HUES48 (cell line): Measurements from ENCODE around the gene C16orf96.
"Not testable (repeated sequence)": the region's sequence is repeated elsewhere in the genome, so short reads cannot be mapped to it uniquely, and the experiment has no call there.

Experiments used
- H3K27ac ChIP-seq: one replicate; pipeline ENCODE4 v1.7.0; 2013; ENCODE audit warnings: low read depth, low read length, inconsistent platforms
- H3K27me3 ChIP-seq: 2 replicates; pipeline ENCODE4 v1.6.1; 2013; ENCODE audit warnings: mild to moderate bottlenecking, low read length; ENCODE audit not compliant: control insufficient read depth, insufficient read depth
- H3K36me3 ChIP-seq: 2 replicates; pipeline ENCODE4 v1.6.1; 2013; ENCODE audit warnings: low read length; ENCODE audit not compliant: control insufficient read depth, insufficient read depth
- H3K4me1 ChIP-seq: 2 replicates; pipeline ENCODE4 v1.6.1; 2013; ENCODE audit warnings: mild to moderate bottlenecking, low read length; ENCODE audit not compliant: control insufficient read depth, insufficient read depth
- H3K4me3 ChIP-seq: 2 replicates; pipeline ENCODE4 v1.5.1; 2013; ENCODE audit warnings: mild to moderate bottlenecking, low read depth, low read length
- H3K9ac ChIP-seq: 2 replicates; pipeline ENCODE4 v1.6.1; 2013; ENCODE audit warnings: mild to moderate bottlenecking, low read depth, low read length, moderate library complexity
- H3K9me3 ChIP-seq: 2 replicates; pipeline ENCODE4 v1.6.1; 2013; ENCODE audit warnings: low read length; ENCODE audit not compliant: control insufficient read depth, insufficient read depth

C16orf96 gene

DNA sequence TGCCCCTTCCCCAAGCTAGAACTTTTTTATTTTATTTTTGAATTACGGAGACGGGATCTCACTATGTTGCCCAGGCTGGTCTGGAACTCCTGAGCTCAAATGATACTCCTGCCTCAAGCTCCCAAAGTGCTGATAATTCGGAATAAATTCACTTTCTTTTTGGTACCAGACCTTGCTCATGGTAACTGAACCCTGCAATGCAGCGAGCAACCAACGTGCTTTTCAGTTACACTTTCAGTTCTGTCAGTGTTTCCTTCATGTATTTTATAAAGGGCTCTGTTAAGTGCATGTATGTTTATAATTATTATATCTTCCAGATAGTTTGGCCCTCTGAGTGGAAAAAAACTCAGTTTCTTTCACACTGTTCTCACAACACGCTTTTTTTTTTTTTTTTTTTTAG lies 13.9 kb downstream of the C16orf96 start:
- H3K9ac ChIP-seq: peak overlapping the region; percentile 45
- peak overlapping the region; percentile 72 for H3K27ac ChIP-seq
- peaks cover 25% of the 10 kb centered on the region for H3K4me1 ChIP-seq
- H3K27me3 ChIP-seq: no peaks in the 10 kb centered on the region
- H3K4me3 ChIP-seq: peak overlapping the region; percentile 9; the same call in 1 of the 2 replicates
- no peaks in the 10 kb centered on the region for H3K9me3 ChIP-seq
- no peaks in the 10 kb centered on the region for H3K36me3 ChIP-seq

DNA sequence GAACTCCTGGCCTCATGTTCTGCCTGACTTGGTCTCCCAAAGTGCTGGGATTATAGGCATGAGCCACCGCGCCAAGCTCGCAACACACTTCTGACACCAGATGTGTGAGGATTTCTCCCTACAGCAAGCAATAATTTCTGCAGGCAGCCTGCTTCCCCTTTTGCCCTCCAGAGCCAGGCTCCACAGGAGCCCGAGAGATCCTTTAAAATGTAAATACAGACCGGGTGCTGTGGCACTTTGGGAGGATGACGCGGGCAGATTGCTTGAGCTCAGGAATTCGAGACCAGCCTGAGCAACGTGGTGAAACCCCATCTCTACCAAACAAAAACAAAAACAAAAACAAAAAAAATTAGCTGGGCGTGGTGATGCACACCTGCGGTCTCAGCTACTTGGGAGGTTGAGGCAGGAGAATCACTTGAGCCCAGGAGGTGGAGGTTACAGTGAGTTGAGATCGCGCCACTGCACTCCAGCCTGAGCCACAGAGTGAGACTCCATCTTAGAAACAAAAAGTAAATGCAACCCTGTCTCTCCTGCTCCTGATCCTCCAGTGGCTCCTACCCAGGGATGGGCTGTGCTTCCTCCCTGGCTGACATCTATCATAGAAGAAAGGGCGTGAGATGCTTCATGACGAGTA lies 14.7 kb downstream of the C16orf96 start:
- Histone ChIP-seq H3K9me3 (no peaks in the 10 kb centered on the region), H3K4me3 (peak overlapping the region; percentile 9; the same call in 1 of the 2 replicates), H3K9ac (peak overlapping the region; percentile 45), H3K27ac (peak overlapping the region; percentile 72), H3K27me3 (no peaks in the 10 kb centered on the region), H3K36me3 (no peaks in the 10 kb centered on the region), H3K4me1 (peaks cover 25% of the 10 kb centered on the region)

DNA sequence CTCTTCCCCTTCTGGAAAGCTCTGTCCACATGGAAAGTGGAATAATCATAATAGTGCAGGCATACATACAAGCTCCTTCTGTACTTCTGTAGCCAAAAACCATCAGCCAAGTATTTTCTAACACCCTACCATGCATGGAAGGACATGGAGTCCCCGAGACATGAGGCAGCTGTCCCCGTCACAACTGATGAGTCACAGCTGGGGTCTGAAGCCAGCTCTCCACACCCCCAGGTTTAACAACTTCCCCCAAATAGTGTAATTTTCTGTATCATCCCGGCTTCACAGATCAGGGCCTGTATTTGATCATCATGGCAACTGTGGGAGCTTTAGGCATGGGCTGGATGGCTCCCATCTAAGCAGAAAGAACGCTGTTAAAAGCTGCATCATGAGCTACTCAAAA lies 16.6 kb downstream of the C16orf96 start:
- Histone ChIP-seq H3K4me1 (peaks cover 25% of the 10 kb centered on the region), H3K9me3 (no peaks in the 10 kb centered on the region), H3K9ac (no peak overlapping the region), H3K27ac (no peak overlapping the region), H3K36me3 (no peaks in the 10 kb centered on the region), H3K27me3 (no peaks in the 10 kb centered on the region), H3K4me3 (no peak overlapping the region)

DNA sequence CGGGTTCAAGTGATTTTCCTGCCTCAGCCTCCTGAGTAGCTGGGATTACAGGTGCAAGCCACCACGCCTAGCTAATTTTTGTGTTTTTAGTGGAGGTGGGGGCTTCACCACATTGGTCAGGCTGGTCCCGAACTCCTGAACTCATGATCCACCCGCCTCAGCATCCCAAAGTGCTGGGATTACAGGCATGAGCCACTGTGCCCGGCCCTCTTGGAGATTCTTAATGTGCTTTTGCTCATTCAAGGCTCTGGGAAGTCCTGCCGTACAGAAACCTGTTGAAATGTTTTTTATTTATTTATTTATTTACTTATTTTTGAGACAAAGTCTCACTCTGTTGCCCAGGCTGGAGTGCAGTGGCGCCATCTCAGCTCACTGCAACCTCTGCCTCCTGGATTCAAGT lies 17.8 kb downstream of the C16orf96 start:
- H3K36me3 ChIP-seq, H3K27ac ChIP-seq, H3K9me3 ChIP-seq, H3K4me3 ChIP-seq, H3K27me3 ChIP-seq, H3K9ac ChIP-seq: not testable (repeated sequence)
- peaks cover 21% of the 10 kb centered on the region for H3K4me1 ChIP-seq

DNA sequence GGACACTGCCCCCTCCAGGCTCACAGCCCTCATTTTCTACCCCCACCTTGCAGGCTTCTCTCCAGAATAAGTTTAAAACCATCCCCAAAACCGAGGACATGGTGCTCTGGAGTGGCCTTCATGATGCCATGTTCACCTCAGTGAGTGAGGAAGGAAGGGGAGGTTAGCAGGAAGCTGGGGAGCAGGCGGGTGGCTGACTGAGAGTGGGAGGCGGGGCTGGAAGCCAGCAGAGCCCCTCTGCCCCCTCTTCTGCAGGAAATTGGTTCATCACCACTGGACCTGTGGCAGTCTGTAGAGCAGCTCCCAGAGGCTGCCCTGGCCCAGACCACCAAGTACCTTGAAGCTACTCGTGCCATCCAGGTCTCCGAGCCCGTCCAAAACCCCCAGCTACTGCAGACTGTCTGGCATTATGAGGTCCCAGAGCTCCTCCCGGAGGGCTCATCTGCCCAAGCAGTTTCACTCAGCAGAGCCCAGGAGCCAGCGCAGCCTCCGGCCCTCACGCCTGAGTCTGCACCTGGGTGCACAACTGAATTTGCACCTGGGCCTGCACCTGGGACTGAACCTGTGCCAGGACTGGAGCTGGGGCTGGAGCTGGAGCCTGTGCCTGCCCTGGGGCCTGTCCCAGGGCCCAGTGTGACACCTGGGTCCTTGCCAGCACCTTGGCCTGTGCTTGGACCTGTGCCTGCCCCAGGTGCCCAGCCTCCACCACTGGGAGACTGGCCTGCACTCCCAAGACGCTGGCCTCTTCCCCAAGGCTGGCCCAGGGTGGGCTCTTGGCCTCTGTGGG lies 19.0 kb downstream of the C16orf96 start:
- Histone ChIP-seq H3K4me3 (no peak overlapping the region), H3K9me3 (no peaks in the 10 kb centered on the region), H3K27ac (no peak overlapping the region), H3K27me3 (no peaks in the 10 kb centered on the region), H3K9ac (no peak overlapping the region), H3K4me1 (peaks cover 12% of the 10 kb centered on the region), H3K36me3 (no peaks in the 10 kb centered on the region)

DNA sequence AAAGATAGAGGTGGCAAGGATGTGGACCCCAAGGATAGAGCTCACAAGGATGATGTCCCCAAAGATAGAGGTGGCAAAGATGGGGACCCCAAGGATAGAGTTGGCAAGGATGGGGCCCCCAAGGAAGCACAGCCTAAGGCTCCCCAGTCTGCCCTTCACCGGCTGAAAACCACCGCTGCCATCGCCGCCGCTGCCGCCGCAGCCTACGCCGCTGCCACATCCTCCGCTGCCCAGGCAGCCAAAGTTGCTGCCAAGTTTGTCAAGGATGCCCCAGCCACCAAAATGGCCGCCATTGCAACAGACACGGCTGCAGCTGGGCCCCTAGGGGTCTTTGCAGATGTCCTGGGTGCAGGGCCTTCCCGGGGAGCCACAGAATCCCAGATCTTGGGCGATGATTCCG lies 19.9 kb downstream of the C16orf96 start:
- no peaks in the 10 kb centered on the region for H3K27me3 ChIP-seq
- no peak overlapping the region for H3K4me3 ChIP-seq
- no peaks in the 10 kb centered on the region for H3K36me3 ChIP-seq
- H3K4me1 ChIP-seq: peaks cover 5% of the 10 kb centered on the region
- no peak overlapping the region for H3K27ac ChIP-seq
- no peaks in the 10 kb centered on the region for H3K9me3 ChIP-seq
- H3K9ac ChIP-seq: no peak overlapping the region

DNA sequence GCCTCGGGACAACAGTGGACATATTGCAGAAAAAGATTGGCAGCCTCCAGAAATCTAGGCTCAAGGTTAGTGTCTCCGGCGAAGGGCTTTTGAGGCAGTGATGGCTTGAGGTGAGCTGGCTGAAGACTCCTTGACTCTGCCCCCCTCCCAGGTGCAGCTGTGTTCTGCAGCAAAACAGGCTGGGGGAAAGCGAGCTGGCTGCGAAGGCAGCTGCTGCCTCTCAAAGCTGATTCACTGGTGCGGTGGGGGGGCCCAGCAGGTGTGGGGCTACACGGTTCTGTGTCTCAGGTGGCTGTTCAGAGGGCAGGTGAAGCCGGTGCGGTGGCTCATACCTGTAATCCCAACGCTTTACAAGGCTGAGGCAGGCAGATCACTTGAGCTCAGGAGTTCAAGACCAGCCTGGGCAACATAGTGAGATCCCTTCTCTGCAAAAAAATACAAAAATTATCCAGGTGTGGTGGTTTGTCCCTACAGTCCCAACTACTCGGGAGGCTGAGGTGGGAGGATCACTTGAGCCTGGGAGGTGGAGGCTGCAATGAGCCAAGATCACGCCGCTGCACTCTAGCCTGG lies 22.9 kb downstream of the C16orf96 start:
- no peak overlapping the region for H3K27ac ChIP-seq
- H3K9ac ChIP-seq: no peak overlapping the region
- H3K4me3 ChIP-seq: no peak overlapping the region
- no peaks in the 10 kb centered on the region for H3K4me1 ChIP-seq
- no peaks in the 10 kb centered on the region for H3K36me3 ChIP-seq
- no peaks in the 10 kb centered on the region for H3K9me3 ChIP-seq
- no peaks in the 10 kb centered on the region for H3K27me3 ChIP-seq

DNA sequence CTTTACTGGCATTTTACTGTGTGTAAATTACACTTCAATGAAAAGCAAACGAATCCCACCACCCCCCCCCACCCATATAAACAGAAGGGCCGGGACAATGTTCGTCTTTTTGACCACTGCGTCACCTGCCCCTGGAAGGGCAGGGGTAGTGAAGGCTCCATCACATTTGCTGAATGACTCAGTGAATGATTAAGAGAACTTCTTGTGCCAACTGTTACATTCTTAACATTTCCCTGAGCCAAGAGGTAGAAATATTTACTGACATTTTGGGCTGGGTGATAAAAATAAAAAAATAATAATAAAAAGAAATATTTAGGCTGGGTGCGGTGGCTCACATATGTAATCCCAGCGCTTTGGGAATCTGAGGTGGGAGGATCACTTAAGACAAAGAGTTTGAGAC lies 24.1 kb downstream of the C16orf96 start:
- Histone ChIP-seq H3K27me3 (no peaks in the 10 kb centered on the region), H3K9ac (no peak overlapping the region), H3K36me3 (no peaks in the 10 kb centered on the region), H3K4me1 (0 out of 2 replicates have a peak, but pooled peaks cover 2% of the 10 kb centered on the region), H3K4me3 (no peak overlapping the region), H3K27ac (no peak overlapping the region), H3K9me3 (no peaks in the 10 kb centered on the region)

DNA sequence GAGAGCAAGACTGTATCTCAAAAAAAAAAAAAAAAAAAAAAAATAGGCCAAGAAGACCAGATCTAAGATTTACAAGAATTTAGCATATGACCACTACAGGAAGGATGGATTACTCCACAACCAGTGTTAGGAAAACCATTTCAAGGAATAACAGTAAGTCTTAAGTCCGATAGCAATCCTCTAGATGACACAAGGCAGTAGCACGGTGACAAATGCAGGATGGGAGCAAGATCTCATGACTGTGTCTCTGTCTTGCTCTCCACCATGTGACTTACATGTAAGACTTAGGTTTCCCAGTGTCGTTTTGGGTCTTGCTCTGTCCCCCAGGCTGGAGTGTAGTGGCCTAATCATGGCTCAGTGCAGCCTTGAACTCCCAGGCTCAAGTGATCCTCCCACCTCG lies 27.8 kb downstream of the C16orf96 start:
- Histone ChIP-seq H3K4me3 (no peak overlapping the region), H3K27me3 (no peaks in the 10 kb centered on the region), H3K9ac (no peak overlapping the region), H3K36me3 (no peaks in the 10 kb centered on the region), H3K27ac (no peak overlapping the region), H3K9me3 (no peaks in the 10 kb centered on the region), H3K4me1 (0 out of 2 replicates have a peak, but pooled peaks cover 3% of the 10 kb centered on the region)

DNA sequence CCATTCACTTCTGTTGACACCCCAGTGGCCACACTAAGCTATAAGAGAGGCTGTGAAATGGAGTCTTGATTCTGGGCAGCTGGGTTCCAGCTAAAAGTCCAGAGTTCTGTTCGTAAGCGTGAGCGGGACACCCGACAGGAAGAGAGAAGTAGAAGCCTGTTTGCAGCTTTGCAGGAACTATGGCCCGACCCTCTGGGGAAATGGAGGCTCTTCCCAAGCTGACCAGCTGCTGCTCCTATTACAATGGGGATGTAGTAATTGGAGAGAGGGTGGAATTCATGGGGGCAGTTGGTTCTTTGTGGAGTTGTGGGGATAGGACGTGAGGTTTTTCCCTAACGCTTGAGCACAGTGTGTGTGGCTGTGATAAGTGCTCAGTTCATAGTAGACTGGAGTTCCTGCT lies 30.2 kb downstream of the C16orf96 start:
- no peaks in the 10 kb centered on the region for H3K36me3 ChIP-seq
- H3K9ac ChIP-seq: no peak overlapping the region
- H3K4me3 ChIP-seq: no peak overlapping the region
- H3K27me3 ChIP-seq: no peaks in the 10 kb centered on the region
- H3K27ac ChIP-seq: no peak overlapping the region
- H3K9me3 ChIP-seq: no peaks in the 10 kb centered on the region
- H3K4me1 ChIP-seq: 0 out of 2 replicates have a peak, but pooled peaks cover 3% of the 10 kb centered on the region

DNA sequence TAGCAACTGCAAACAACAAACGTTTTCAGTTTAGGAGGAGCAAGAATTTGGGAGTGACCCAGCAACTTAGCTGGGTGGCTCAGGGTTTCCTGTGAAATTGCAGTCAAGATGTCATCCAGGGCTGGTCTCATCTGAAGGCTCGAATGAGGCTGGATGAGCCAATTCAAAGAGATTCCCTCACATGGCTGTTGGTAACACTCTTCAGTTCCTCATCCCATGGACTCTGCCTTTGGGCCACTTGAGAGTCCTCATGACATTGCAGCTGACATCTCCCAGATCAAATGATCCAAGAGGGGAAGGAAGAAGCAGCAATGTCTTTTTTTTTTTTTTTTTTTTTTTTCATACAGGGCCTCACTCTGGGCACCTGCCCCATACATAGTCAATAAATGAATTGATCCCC lies 32.2 kb downstream of the C16orf96 start:
- Histone ChIP-seq H3K9ac (no peak overlapping the region), H3K36me3 (no peaks in the 10 kb centered on the region), H3K27me3 (no peaks in the 10 kb centered on the region), H3K9me3 (no peaks in the 10 kb centered on the region), H3K4me3 (no peak overlapping the region), H3K4me1 (peaks cover 9% of the 10 kb centered on the region), H3K27ac (no peak overlapping the region)
